Ectodermal cell (in vitro differentiated cells): ENCODE data around the gene S100A5.

Experiments
- H3K27ac ChIP-seq: 2 replicates; pipeline ENCODE4 v1.7.0; 2013; ENCODE audit warnings: mild to moderate bottlenecking, low read depth, low read length; ENCODE audit not compliant: insufficient read depth, poor library complexity, severe bottlenecking
- H3K27me3 ChIP-seq: 2 replicates; pipeline ENCODE4 v1.7.0; 2013; ENCODE audit warnings: mild to moderate bottlenecking, low read length; ENCODE audit not compliant: insufficient read depth, control insufficient read depth, poor library complexity, severe bottlenecking
- H3K36me3 ChIP-seq: one replicate; pipeline ENCODE4 v1.7.0; 2013; ENCODE audit warnings: low read length; ENCODE audit not compliant: control insufficient read depth, insufficient read depth
- H3K4me1 ChIP-seq: one replicate; pipeline ENCODE4 v1.7.0; 2013; ENCODE audit warnings: low read length; ENCODE audit not compliant: control insufficient read depth, insufficient read depth
- H3K4me3 ChIP-seq: 2 replicates; pipeline ENCODE4 v1.7.0; 2013; ENCODE audit warnings: low read depth, low read length, control low read depth; ENCODE audit not compliant: insufficient read depth
- H3K9me3 ChIP-seq: 2 replicates; pipeline ENCODE4 v1.7.0; 2013; ENCODE audit warnings: mild to moderate bottlenecking, low read length, moderate library complexity; ENCODE audit not compliant: control insufficient read depth
- WGBS, 2 experiments: methylation state at CpG; one replicate each; pipeline ENCODE4 v1.1.7; 2013; ENCODE audit warnings: missing lambda C conversion rate in 2 of 2; 5-methylcytosine and 5-hydroxymethylcytosine counted together

S100A5 gene

DNA sequence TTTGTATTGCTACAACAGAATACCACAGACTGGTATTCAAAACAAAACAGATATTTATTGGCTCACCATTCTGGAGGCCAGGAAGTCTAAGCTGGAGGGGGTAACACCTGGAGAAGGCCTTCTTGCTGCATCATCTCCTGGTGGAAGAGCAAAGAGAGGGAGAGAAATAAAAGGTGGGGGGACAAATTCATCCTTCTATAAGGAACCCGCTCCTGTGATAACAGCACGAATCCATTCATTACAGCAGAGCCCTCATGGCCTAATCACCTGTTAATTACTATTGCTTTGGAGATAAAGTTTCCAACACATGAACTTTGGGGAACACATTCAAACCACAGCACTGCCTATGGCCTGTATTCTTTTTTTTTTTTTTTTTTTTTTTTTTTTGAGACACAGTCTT, 19.5 kb upstream of the S100A5 start:
- Histone ChIP-seq H3K36me3 (no peaks in the 10 kb centered on the region), H3K27me3 (no peaks in the 10 kb centered on the region), H3K9me3 (no peaks in the 10 kb centered on the region), H3K4me3 (no peak overlapping the region), H3K27ac (no peak overlapping the region), H3K4me1 (no peaks in the 10 kb centered on the region)
- WGBS, 2 experiments = 91 to 97% methylated on average over 2 of the region's 2 CpGs

DNA sequence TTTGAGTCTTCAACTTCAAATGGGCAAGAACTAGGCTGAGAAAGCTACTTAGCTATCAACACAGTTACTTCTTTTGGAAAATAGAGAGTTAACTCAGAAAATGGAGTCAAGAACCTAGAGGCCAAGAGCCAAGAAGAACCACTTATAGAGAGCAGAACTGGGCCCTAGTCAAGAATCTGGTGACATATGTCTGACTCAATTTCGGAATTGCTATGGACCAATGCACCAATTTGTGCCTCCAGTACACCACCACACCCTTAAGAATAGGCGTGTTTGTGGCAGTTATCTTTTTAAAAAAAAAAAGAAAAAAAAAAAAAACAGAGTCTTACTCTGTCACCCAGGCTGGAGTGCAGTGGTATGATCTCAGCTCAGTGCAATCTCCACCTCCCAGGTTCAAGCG, 17.1 kb upstream of the S100A5 start:
- Histone ChIP-seq H3K4me3 (no peak overlapping the region), H3K27ac (no peak overlapping the region), H3K4me1 (peaks cover 4% of the 10 kb centered on the region), H3K9me3 (no peaks in the 10 kb centered on the region), H3K36me3 (no peaks in the 10 kb centered on the region), H3K27me3 (no peaks in the 10 kb centered on the region)
- WGBS, 2 experiments = 88 to 91% methylated on average over 2 to 3 of the region's 3 CpGs

DNA sequence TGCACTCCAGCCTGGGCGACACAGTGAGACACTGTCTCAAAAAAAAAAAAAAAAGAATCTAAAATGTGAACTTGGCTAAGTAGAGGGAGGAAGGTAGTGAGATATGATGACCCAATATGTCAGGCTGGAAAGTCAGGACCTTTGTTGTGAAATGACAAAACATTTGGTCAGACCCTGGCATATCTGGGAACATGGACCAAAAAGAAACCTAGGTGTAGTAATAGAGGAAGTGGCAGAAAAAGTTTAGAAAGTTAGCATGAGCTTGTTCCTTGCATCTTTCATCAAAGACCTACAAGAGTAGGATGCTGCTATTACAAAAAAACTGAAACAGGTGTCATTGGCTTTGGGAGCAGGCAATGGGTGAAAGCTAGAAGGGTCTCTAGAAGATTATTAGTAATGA, 15.6 kb upstream of the S100A5 start:
- H3K27me3 ChIP-seq = no peaks in the 10 kb centered on the region
- H3K27ac ChIP-seq = no peak overlapping the region
- no peaks in the 10 kb centered on the region for H3K36me3 ChIP-seq
- no peaks in the 10 kb centered on the region for H3K9me3 ChIP-seq
- peaks cover 4% of the 10 kb centered on the region for H3K4me1 ChIP-seq
- H3K4me3 ChIP-seq = no peak overlapping the region
- WGBS, 2 experiments = 93 to 95% methylated on average over 1 of the region's 1 CpG

DNA sequence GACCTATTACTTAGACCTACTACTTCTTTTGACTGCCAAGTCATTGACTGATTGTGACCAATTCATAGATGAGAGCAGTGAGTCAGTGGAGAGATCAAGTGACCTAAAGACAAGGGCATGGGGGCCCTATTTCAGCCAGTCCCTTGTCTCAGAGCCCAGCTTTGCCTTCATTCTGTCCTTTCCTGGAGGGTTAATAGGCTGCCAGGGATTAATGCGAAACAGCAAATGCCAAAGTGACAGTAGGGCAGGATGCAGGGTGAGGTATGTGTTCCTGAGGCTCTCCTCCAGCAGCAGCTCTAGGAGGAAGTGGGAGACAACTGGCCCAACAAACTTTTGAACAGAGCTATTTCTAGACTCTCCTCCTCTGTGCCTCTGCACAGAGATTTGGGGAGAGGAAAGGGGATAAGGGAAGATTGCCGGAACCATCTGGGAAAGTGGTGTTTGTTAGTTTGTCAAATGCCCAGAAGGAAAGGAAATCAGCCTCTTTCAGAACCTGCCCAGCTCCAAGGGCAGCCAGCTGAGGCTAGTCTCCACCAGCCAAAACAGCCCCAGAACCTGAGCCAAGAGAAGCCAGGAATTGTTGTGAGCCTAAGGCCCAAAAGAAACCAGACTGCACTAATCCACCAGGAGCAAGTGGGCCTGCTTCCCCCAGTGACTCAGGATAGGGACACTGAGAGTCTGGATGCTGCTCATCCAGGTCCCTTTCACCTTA, 13.3 kb upstream of the S100A5 start:
- H3K27me3 ChIP-seq = no peaks in the 10 kb centered on the region
- peaks cover 4% of the 10 kb centered on the region for H3K4me1 ChIP-seq
- WGBS, 2 experiments = 89 to 90% methylated on average over 2 of the region's 2 CpGs
- no peak overlapping the region for H3K27ac ChIP-seq
- H3K36me3 ChIP-seq = no peaks in the 10 kb centered on the region
- no peak overlapping the region for H3K4me3 ChIP-seq
- H3K9me3 ChIP-seq = no peaks in the 10 kb centered on the region

DNA sequence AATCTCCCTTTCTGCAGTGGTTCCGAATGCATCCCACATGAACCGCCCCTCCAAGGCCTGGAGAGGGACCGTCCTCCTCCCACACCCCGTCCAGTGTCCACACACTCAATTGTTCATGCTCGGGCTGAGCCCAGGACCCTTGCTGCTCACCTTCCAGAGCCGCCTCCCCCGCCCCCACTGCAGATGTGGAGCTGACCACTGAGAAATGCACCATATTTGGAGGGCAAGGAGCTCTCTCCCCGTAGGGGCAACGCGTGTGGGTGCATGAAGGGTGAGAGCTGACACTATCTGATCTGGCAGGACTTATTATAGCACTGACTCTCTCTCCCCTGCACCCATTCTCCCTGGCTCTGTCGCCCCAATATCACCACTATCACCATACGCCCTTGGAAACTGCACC, 12.4 kb upstream of the S100A5 start:
- Histone ChIP-seq H3K4me3 (no peak overlapping the region), H3K9me3 (no peaks in the 10 kb centered on the region), H3K36me3 (no peaks in the 10 kb centered on the region), H3K4me1 (peaks cover 13% of the 10 kb centered on the region), H3K27me3 (no peaks in the 10 kb centered on the region), H3K27ac (no peak overlapping the region)
- WGBS, 2 experiments = 86 to 92% methylated on average over 12 of the region's 12 CpGs

DNA sequence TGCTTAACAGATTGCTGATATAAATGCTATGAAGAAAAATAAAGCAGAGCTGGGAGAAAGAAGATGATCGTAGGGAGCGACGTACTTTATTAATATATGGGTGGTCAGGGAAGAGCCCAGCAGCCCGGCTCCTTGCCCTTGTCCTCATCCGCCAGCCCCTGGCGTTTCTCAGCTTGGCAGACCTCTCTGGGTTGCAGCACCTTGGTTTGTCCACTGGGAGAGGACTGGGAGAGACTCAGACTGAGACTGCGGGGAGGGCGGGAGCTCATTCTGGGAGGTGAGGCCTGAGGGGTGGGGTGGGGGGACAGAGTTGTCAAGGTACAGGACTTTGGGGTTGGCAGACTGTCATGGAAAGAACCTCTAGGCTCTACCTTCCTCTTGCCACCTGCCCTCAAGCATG, 11.6 kb upstream of the S100A5 start:
- Histone ChIP-seq H3K27me3 (no peaks in the 10 kb centered on the region), H3K9me3 (no peaks in the 10 kb centered on the region), H3K4me1 (peaks cover 20% of the 10 kb centered on the region), H3K27ac (no peak overlapping the region), H3K36me3 (no peaks in the 10 kb centered on the region), H3K4me3 (no peak overlapping the region)
- 89 to 91% methylated on average over 8 of the region's 8 CpGs for WGBS, 2 experiments

DNA sequence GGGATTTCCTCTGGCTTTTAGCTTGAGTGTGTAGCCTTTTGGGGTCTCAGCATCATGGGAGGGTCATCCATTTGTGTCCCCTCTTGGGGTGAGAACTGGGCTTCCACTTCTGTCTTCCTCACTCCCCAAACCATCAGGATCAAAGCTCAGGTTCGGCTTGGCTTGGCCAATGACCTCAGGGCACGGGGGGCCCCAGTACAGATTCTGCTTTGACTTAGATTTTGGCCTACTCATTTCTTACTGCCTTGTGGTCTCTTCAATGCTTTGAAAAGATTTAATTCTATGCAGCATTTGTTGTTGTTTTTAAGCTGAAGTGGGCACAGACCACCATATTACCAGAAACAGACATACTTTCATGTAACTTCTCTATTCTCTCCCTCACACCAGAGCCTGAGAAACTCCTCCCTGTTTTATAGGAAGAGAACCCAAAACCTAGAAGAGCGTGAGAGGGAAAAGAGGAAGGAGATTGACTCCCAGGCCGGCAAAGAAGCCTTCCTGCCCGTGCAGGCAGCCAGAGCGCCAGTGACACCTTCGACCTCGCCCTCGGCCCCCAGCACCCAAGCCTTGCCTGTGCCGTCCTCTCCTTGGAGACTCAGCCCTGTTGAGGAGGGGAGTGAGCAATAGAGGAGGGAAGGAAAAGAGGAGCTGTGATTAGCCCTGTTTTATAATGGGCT, 10.2 kb upstream of the S100A5 start:
- Histone ChIP-seq H3K27me3 (no peaks in the 10 kb centered on the region), H3K27ac (no peak overlapping the region), H3K36me3 (no peaks in the 10 kb centered on the region), H3K4me3 (no peak overlapping the region), H3K4me1 (peaks cover 32% of the 10 kb centered on the region), H3K9me3 (no peaks in the 10 kb centered on the region)
- WGBS, 2 experiments = 92 to 93% methylated on average over 10 of the region's 10 CpGs

DNA sequence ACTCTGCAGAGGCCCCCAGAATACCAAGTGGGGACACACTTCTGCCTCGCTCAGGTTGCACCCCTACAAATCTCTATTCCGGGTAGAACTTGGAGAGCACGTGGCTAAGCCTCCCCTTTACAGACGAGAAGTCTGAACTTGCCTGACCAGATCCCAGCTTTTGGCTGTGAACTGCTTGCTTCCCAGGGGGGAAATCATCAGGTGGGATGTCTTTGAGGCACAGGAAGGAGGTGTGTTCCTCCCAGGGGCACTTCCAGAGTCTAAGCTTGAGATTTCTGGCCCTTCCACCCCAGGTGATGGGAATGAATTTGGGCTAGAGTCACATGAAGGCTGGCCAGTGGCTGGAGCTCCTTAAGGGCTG, 9.6 kb upstream of the S100A5 start:
- 81 to 86% methylated on average over 4 of the region's 4 CpGs for WGBS, 2 experiments
- no peak overlapping the region for H3K27ac ChIP-seq
- no peaks in the 10 kb centered on the region for H3K27me3 ChIP-seq
- H3K4me3 ChIP-seq = no peak overlapping the region
- H3K9me3 ChIP-seq = no peaks in the 10 kb centered on the region
- no peaks in the 10 kb centered on the region for H3K36me3 ChIP-seq
- peaks cover 38% of the 10 kb centered on the region for H3K4me1 ChIP-seq

DNA sequence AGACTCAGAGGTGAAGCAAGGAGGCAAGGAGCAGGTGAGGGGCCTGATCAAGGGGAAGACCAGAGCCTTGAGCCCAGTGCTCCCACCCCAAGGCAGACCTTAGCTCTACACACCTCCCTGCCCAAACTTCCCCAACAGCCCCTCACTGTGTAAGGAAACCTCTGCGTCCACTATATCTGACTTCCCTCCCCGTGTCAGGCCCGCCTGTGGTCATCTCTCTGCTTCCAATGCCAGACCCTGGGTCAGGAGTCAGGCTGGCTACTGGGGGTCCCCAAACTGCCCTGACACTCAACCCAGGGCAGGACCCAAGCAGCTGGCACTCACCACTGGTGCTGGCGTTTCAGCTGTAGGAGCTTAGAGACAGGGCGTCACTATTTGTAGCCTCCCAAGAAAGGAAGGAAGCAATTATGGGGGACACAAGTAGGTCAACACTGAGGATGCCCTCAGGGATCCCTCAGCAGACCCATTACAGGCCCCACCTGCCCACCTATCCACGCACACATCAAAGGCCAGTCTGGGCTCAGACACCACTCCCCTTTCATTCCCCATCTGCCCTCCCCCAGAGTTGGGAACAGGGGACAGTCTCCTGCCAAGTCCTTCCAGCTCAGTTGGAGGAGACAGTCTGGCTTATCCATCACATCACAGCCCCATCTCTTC, 9.1 kb upstream of the S100A5 start:
- Histone ChIP-seq H3K9me3 (no peaks in the 10 kb centered on the region), H3K36me3 (no peaks in the 10 kb centered on the region), H3K27me3 (no peaks in the 10 kb centered on the region), H3K27ac (no peak overlapping the region), H3K4me1 (peaks cover 43% of the 10 kb centered on the region), H3K4me3 (no peak overlapping the region)
- 90% methylated on average over 6 of the region's 6 CpGs for WGBS, 2 experiments
